ENCODE results near the gene NRARP. TPM values are rescaled to one million over a fixed set of nuclear protein-coding genes. Genes with fewer than 3 reads are reported as not detected.

The NRARP gene
- total and polyA plus RNA-seq, 2 donors from 2014 or later = 1.7 to 4.7 TPM

- peaks cover 0 to 19% (median 13%) of the 10 kb centered on the region in 3 donors for H3K4me1 ChIP-seq (ENCODE audit: control insufficient read depth in 2 of 3, insufficient read depth in 2 of 3, low read depth in 1 of 3, low read length in 3 of 3)
- no peak overlapping the region for H3K9ac ChIP-seq (ENCODE audit: low read length in 3 of 3)
- no peaks in the 10 kb centered on the region for H3K9me3 ChIP-seq (ENCODE audit: control insufficient read depth in 2 of 3, insufficient read depth in 1 of 3, low read length in 3 of 3)
- no peak overlapping the region for H3K4me3 ChIP-seq (ENCODE audit: low read length in 3 of 3)
- peaks cover 0 to 2% (median 0%) of the 10 kb centered on the region in 3 donors for H3K36me3 ChIP-seq (ENCODE audit: control insufficient read depth in 2 of 3, insufficient read depth in 3 of 3, low read length in 3 of 3)
- intact Hi-C loops (cut with DNase I) = no loop called here
- no peaks in the 10 kb centered on the region for H3K27me3 ChIP-seq (ENCODE audit: control insufficient read depth, insufficient read depth, low read length)
- H3K27ac ChIP-seq (ENCODE audit: low read depth in 2 of 2, low read length in 2 of 2) = no peak overlapping the region
- no peak for TF ChIP-seq CTCF (IDR thresholded peaks at IDR 0.05; ENCODE audit: borderline replicate concordance, extremely low read depth, insufficient read depth)
- FAIRE-seq (no peak), DNase-seq (no peak)
These were observed 50.4 kb downstream of the NRARP start for GRCh38 chr9:137251490-137252268.

- DNase-seq (no peak), FAIRE-seq (no peak)
- TF ChIP-seq CTCF (IDR thresholded peaks at IDR 0.05; ENCODE audit: borderline replicate concordance, extremely low read depth, insufficient read depth) = no peak
- no peaks in the 10 kb centered on the region for H3K27me3 ChIP-seq (ENCODE audit: control insufficient read depth, insufficient read depth, low read length)
- peaks cover 0 to 14% (median 8%) of the 10 kb centered on the region in 3 donors for H3K4me1 ChIP-seq (ENCODE audit: control insufficient read depth in 2 of 3, insufficient read depth in 2 of 3, low read depth in 1 of 3, low read length in 3 of 3)
- H3K9ac ChIP-seq (ENCODE audit: low read length in 3 of 3) = no peak within 1 kb of the TSS
- H3K9me3 ChIP-seq (ENCODE audit: control insufficient read depth in 2 of 3, insufficient read depth in 1 of 3, low read length in 3 of 3) = no peaks in the 10 kb centered on the region
- H3K27ac ChIP-seq (ENCODE audit: low read depth in 2 of 2, low read length in 2 of 2) = no peak within 1 kb of the TSS
- no peaks in the 10 kb centered on the region for H3K36me3 ChIP-seq (ENCODE audit: control insufficient read depth in 2 of 3, insufficient read depth in 3 of 3, low read length in 3 of 3)
- intact Hi-C loops (cut with DNase I) = no loop called here
- no peak within 1 kb of the TSS for H3K4me3 ChIP-seq (ENCODE audit: low read length in 3 of 3)
These were observed 50.9 kb downstream of the NRARP start, which contains the start of gene STPG3 for GRCh38 chr9:137251194-137251461. STPG3 (plus strand) TSS chr9:137251286; CDS start chr9:137251287, 1 bp downstream.

- Histone ChIP-seq H3K27me3 (ENCODE audit: control insufficient read depth, insufficient read depth, low read length) (no peaks in the 10 kb centered on the region), H3K9me3 (ENCODE audit: control insufficient read depth in 2 of 3, insufficient read depth in 1 of 3, low read length in 3 of 3) (no peaks in the 10 kb centered on the region), H3K27ac (ENCODE audit: low read depth in 2 of 2, low read length in 2 of 2) (no peak overlapping the region), H3K9ac (ENCODE audit: low read length in 3 of 3) (no peak overlapping the region), H3K36me3 (ENCODE audit: control insufficient read depth in 2 of 3, insufficient read depth in 3 of 3, low read length in 3 of 3) (no peaks in the 10 kb centered on the region), H3K4me3 (ENCODE audit: low read length in 3 of 3) (no peak overlapping the region), H3K4me1 (ENCODE audit: control insufficient read depth in 2 of 3, insufficient read depth in 2 of 3, low read depth in 1 of 3, low read length in 3 of 3) (peaks cover 0 to 8% (median 6%) of the 10 kb centered on the region in 3 donors)
- FAIRE-seq = no peak
- intact Hi-C loops (cut with DNase I) = no loop called here
- no peak for DNase-seq
- TF ChIP-seq CTCF (IDR thresholded peaks at IDR 0.05; ENCODE audit: borderline replicate concordance, extremely low read depth, insufficient read depth) = no peak
These were observed 51.5 kb downstream of the NRARP start for GRCh38 chr9:137250329-137251193.

Other genes starting within 250 kb of the NRARP start
- gene ENTPD2, start 248.2 kb downstream of the NRARP start, total RNA-seq = 9.3 TPM
- gene ENTPD2, start 248.2 kb downstream of the NRARP start, polyA plus RNA-seq (ENCODE audit: insufficient read depth, low read depth, low replicate concordance) = 5.5 TPM
- gene SAPCD2, start 231.7 kb downstream of the NRARP start, total RNA-seq = 2.3 TPM
- 1.7 TPM for gene SAPCD2, start 231.7 kb downstream of the NRARP start, polyA plus RNA-seq (ENCODE audit: insufficient read depth, low read depth, low replicate concordance)
- 12.7 TPM for gene UAP1L1, start 224.8 kb downstream of the NRARP start, total RNA-seq
- 14.4 TPM for gene UAP1L1, start 224.8 kb downstream of the NRARP start, polyA plus RNA-seq (ENCODE audit: insufficient read depth, low read depth, low replicate concordance)
- gene MAN1B1, start 215.3 kb downstream of the NRARP start, total RNA-seq = 63.2 TPM
- 57.3 TPM for gene MAN1B1, start 215.3 kb downstream of the NRARP start, polyA plus RNA-seq (ENCODE audit: insufficient read depth, low read depth, low replicate concordance)
- 164 TPM for gene DPP7, start 187.5 kb downstream of the NRARP start, total RNA-seq
- gene DPP7, start 187.5 kb downstream of the NRARP start, polyA plus RNA-seq (ENCODE audit: insufficient read depth, low read depth, low replicate concordance) = 205 TPM
- 0.47 TPM for gene GRIN1, start 163.1 kb downstream of the NRARP start, total RNA-seq
- gene GRIN1, start 163.1 kb downstream of the NRARP start, polyA plus RNA-seq (ENCODE audit: insufficient read depth, low read depth, low replicate concordance) = not detected
- 0.25 TPM for gene LRRC26, start 132.2 kb downstream of the NRARP start, total RNA-seq
- gene LRRC26, start 132.2 kb downstream of the NRARP start, polyA plus RNA-seq (ENCODE audit: insufficient read depth, low read depth, low replicate concordance) = not detected
- not detected for gene TMEM210, start 130.2 kb downstream of the NRARP start, total RNA-seq
- not detected for gene TMEM210, start 130.2 kb downstream of the NRARP start, polyA plus RNA-seq (ENCODE audit: insufficient read depth, low read depth, low replicate concordance)
- 57.2 TPM for gene ANAPC2, start 113.7 kb downstream of the NRARP start, total RNA-seq
- 19.9 TPM for gene ANAPC2, start 113.7 kb downstream of the NRARP start, polyA plus RNA-seq (ENCODE audit: insufficient read depth, low read depth, low replicate concordance)
- 52.5 TPM for gene SSNA1, start 113.6 kb downstream of the NRARP start, total RNA-seq
- 131 TPM for gene SSNA1, start 113.6 kb downstream of the NRARP start, polyA plus RNA-seq (ENCODE audit: insufficient read depth, low read depth, low replicate concordance)
- gene TPRN, start 101.5 kb downstream of the NRARP start, total RNA-seq = 49.5 TPM
- 47.2 TPM for gene TPRN, start 101.5 kb downstream of the NRARP start, polyA plus RNA-seq (ENCODE audit: insufficient read depth, low read depth, low replicate concordance)
- gene TMEM203, start 96.6 kb downstream of the NRARP start, total RNA-seq = 36.3 TPM
- 53.5 TPM for gene TMEM203, start 96.6 kb downstream of the NRARP start, polyA plus RNA-seq (ENCODE audit: insufficient read depth, low read depth, low replicate concordance)
- 17.8 TPM for gene NDOR1, start 96.6 kb downstream of the NRARP start, total RNA-seq
- gene NDOR1, start 96.6 kb downstream of the NRARP start, polyA plus RNA-seq (ENCODE audit: insufficient read depth, low read depth, low replicate concordance) = 5.9 TPM
- gene RNF208, start 80.0 kb downstream of the NRARP start, total RNA-seq = 7.0 TPM
- gene RNF208, start 80.0 kb downstream of the NRARP start, polyA plus RNA-seq (ENCODE audit: insufficient read depth, low read depth, low replicate concordance) = 22.8 TPM
- 0.94 TPM for gene CYSRT1, start 77.1 kb downstream of the NRARP start, total RNA-seq
- 1.3 TPM for gene CYSRT1, start 77.1 kb downstream of the NRARP start, polyA plus RNA-seq (ENCODE audit: insufficient read depth, low read depth, low replicate concordance)
- 0.85 TPM for gene RNF224, start 74.8 kb downstream of the NRARP start, total RNA-seq
- 0.80 TPM for gene RNF224, start 74.8 kb downstream of the NRARP start, polyA plus RNA-seq (ENCODE audit: insufficient read depth, low read depth, low replicate concordance)
- gene SLC34A3, start 71.4 kb downstream of the NRARP start, total RNA-seq = 0.13 TPM
- gene SLC34A3, start 71.4 kb downstream of the NRARP start, polyA plus RNA-seq (ENCODE audit: insufficient read depth, low read depth, low replicate concordance) = 36.0 TPM
- 258 TPM for gene TUBB4B, start 61.0 kb downstream of the NRARP start, total RNA-seq
- 394 TPM for gene TUBB4B, start 61.0 kb downstream of the NRARP start, polyA plus RNA-seq (ENCODE audit: insufficient read depth, low read depth, low replicate concordance)
- 0.38 TPM for gene STPG3, start 51.0 kb downstream of the NRARP start, total RNA-seq
- not detected for gene STPG3, start 51.0 kb downstream of the NRARP start, polyA plus RNA-seq (ENCODE audit: insufficient read depth, low read depth, low replicate concordance)
- 57.3 TPM for gene NELFB, start 46.9 kb downstream of the NRARP start, total RNA-seq
- 43.8 TPM for gene NELFB, start 46.9 kb downstream of the NRARP start, polyA plus RNA-seq (ENCODE audit: insufficient read depth, low read depth, low replicate concordance)
- gene TOR4A, start 24.5 kb downstream of the NRARP start, total RNA-seq = 23.8 TPM
- 4.9 TPM for gene TOR4A, start 24.5 kb downstream of the NRARP start, polyA plus RNA-seq (ENCODE audit: insufficient read depth, low read depth, low replicate concordance)
- 44.5 TPM for gene EXD3, start 120.9 kb upstream of the NRARP start, total RNA-seq
- 18.9 TPM for gene EXD3, start 120.9 kb upstream of the NRARP start, polyA plus RNA-seq (ENCODE audit: insufficient read depth, low read depth, low replicate concordance)
- gene NOXA1, start 121.1 kb upstream of the NRARP start, total RNA-seq = 21.8 TPM
- 19.1 TPM for gene NOXA1, start 121.1 kb upstream of the NRARP start, polyA plus RNA-seq (ENCODE audit: insufficient read depth, low read depth, low replicate concordance)
- 5.2 TPM for gene ENTPD8, start 139.1 kb upstream of the NRARP start, total RNA-seq
- 5.0 TPM for gene ENTPD8, start 139.1 kb upstream of the NRARP start, polyA plus RNA-seq (ENCODE audit: insufficient read depth, low read depth, low replicate concordance)
- 49.5 TPM for gene NSMF, start 157.1 kb upstream of the NRARP start, total RNA-seq
- gene NSMF, start 157.1 kb upstream of the NRARP start, polyA plus RNA-seq (ENCODE audit: insufficient read depth, low read depth, low replicate concordance) = 32.7 TPM
- gene PNPLA7, start 248.1 kb upstream of the NRARP start, total RNA-seq = 9.6 TPM
- gene PNPLA7, start 248.1 kb upstream of the NRARP start, polyA plus RNA-seq (ENCODE audit: insufficient read depth, low read depth, low replicate concordance) = 2.1 TPM
- 47.3 TPM for gene MRPL41, start 249.6 kb upstream of the NRARP start, total RNA-seq
- 150 TPM for gene MRPL41, start 249.6 kb upstream of the NRARP start, polyA plus RNA-seq (ENCODE audit: insufficient read depth, low read depth, low replicate concordance)

All from kidney (tissue), 14 donors.